ENCODE results near the gene AURKA.
A peak's percentile ranks its signal among the peaks of the same experiment; 100 is the strongest.

Gene AURKA

DNA sequence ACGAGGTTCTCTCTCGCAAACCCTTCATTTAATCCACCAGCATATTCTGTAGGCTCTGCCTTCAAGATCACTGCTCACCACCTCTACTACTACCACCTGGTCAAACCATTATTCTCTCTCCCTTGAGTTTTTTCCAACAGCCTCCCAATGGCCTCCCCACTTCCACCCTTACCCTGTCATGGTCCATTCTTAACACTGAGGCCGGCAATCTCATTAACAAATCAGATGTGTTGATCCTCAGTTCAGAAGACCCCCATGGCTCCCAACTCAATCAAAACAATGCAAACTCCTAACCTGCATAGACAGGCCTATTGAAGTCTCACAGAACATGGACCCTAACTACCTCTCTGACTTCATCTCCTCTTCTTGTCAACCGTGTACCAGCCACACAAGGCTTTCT, 2.2 kb downstream of the AURKA start:
- no peak for DNase-seq

DNA sequence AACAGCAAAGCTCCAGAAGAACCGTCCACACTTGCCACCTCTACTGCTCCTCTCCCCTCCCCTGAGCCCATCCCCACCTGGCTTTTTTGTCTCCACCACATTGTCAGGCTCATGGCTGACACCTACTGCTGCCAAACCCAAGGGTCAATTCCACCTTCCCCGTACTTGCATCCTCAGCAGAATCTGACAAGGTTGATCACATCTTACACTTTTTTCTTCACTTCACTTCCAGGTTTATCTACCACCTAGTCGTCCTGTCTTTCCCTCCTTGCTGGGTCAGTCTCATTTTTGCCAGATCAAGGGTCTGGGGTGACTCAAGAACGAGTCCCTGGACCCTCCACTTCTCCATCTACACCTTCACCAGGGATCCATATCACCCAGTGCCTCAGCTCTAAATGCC, 3.1 kb downstream of the AURKA start:
- DNase-seq, result no peak

DNA sequence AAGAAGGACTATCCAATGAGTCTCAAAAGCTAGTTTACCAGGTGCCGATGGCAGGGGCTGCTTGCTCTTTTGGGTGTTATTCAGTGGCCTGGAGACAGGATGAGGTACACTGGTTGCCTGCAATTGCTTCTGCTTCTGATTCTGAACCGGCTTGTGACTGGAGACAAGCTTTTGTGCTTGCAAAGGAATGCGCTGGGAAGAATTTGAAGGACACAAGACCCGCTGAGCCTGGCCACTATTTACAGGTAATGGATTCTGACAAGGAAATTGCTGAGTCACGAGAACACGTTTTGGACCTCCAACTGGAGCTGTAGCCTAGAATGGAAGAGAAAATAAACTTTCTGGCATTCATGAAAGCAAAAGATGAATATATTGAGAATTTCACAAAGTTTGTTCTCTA, 5.8 kb downstream of the AURKA start:
- no peak for DNase-seq

DNA sequence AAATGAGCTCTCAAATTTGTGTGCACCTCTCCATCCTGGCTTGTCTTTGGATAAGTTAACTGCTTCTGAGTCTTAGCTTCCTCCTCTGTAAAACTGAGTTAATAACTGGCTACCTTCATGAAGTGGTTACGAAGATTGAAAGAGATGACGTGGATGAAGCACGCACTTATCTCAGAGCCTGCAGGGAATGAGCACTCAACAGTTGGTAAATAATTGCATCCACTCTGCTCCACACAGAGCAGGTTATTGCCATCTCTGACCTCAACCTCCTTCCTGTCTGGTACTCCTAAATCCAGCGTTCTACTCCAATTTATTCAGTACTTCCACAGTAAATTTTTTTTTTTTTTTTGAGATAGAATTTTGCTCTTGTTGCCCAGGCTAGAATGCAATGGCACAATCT, 6.9 kb downstream of the AURKA start:
- DNase-seq, result no peak

DNA sequence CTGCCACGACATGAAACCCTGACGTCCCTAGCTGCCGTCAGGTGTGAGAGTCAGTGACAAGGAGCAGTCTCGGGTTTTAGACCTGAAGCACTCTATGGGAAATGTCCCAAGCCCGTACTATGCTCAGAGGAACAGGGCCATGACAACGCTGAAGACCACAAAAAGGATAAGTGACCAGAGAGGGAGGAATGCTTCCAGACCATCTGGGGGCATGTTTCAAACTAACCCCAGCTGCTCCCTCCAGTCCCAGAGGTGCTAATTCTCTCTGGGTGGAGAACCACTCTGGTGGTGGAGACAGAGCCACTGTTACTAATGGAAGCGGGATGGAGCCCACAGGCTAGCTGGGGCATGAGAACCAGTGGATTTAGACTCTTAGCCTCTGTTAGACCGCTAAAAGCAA, 8.7 kb downstream of the AURKA start:
- DNase-seq, result no peak

DNA sequence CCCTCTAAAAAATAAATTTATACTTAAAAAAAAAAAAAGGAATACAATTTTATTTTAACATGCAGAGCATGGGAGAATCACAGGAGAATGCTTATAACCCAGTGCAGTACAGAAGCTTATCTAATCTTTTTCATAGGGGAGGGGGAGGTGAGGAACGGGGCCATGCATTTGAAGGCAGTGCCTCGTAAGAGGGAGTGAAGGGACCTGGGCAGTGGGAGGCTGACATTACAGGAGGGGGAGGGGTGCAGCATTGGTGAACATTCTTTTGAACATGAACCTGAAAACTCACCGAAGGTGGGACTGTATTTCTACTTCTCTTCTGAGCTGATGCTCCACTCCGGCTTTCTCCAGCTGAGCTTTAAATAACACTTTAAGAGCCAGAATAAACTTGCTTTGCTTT, 9.3 kb downstream of the AURKA start:
- no peak for DNase-seq

DNA sequence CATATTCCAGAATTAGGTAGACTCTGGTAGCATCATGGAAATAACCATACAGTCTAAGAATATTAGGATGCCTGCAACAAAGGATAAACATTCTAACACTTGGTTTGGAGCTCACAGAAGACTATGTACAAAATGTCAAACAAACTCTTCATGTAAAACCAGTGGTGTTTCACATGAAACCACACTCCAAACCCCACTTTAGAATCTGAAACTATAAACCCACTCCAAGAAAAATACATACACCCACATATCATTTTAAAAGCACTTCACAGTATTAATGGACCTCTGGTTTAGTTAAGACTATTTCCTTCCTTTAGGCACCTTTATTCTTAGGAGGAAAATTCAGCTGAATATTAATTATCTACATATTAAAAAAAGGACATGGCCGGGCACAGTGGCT, 10.5 kb downstream of the AURKA start:
- DNase-seq, result no peak

DNA sequence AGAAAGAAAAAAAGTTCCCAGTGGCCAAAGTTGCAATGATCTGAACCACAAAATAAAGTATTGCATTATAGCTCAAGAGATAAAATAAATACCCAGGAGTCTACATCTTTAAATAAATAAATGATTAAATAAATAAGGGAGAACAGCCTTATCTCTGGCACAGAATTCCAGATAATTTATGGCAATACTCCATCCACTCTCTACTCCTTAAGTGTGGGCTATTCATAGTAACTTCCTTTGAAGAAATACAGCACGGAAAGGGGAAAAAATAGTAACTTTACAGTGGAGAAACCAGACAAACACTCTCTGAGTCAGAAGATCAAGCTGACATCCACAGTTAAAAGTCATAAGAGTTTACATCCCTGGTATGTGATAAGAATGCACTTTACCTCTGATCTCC, 11.6 kb downstream of the AURKA start:
- no peak for DNase-seq

DNA sequence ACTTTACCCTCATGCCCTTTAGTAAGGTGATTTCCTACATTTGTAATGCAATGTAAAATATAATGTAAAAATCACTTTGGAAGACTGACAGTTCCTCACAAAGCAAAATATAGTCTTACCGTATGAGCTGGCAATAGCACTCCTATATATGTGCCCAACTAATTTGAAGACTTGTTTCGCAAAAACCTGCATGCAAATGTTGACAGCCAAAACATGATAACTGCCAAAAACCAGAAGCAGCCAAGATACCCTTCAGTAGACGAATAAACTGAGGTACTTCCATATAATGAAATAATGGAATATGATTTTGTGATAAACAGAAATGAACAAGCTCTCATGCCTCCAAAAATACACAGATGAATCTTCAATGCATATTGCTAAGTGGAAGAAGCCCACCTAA, 13.6 kb downstream of the AURKA start:
- no peak for DNase-seq

DNA sequence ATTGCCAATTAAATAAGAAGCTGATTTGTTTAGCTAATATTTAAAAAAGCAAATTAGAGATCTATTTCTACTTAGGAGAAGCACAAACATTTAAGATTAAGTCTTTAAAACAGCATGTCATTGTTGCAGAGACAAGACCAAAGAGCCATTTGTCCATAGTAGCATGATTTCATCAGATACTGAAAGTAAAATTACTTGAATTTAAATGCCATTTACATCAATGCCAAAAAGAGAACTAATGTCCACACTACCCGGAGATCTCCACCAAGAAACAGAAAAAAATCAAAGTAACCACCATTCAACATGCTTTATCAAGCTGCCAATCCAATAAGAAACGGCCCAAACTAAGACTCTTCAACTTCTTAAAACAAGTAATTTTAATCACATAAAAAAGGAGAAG, 15.7 kb downstream of the AURKA start:
- no peak for DNase-seq

DNA sequence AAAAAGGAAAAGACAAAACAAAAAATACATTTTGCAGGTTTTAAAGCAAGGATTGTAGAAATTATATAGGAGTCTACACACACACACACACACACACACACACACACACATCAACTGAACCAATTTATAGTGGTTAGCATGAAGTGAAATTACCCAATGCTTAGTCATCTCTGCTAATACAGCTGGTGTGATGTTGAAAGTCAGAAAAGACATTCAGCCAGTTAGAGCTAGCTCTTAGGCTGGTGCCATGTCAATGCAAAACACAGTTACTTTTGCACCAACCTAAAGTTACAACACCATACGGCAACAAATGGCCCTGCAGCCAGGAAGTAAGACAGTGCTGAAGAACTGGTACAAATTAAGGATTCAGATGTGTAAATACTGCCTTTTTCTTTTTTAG, 18.1 kb downstream of the AURKA start:
- DNase-seq, result peak; percentile 97

DNA sequence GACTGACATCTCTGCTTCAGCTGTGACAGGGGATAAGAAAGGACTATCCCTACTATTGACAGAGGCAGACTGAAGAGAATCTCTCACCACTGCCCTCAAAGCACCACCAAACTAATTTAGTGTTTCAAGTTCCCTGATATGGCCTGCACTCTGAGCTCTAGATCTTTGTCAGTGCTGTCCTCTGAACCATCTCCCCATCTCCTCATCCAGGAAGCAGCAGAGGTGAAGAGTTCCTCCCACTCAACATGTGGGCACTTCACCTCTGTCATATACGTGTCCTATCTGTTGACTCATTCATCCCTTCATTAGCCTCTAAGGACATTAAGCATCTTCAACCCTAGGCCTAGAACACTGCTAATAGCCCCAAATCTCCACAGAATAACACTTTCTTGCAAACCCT, 19.2 kb downstream of the AURKA start:
- DNase-seq, result no peak

DNA sequence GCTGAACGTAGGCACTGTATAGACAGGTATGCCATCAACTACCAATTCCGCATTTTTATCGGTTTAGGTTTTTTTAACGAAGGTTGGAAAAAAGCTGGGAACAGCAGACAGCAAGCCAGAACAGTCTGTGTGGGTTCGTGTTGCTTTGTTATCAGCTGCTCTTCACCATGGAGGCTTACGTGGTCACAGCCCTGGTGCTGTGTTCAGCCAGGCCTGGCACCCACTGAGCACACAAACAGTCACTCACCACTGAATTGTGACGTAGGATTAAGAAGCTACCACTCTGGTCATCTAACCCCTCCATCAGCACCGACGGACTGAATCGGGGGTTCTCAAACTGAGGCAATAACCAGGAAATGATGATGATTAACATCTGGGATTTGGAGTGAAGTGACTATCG, 20.0 kb downstream of the AURKA start:
- DNase-seq, result no peak

DNA sequence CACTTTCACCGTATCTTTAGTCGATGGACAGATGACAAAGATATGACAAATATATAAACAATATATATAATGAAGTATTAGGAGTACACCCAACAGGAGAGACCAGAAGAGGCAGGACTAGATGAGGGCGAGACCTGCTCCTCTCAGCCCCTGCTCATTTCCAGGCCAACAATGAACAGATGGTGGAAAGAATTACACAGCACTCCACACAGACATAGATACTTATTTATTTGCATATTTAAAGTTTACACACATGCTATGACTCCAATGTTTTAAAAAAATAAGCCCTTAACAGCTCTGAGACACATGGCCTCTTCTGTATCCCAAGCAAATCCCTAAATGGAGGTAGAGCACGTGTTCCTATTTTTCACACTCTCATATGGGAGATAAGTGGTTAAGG, 22.8 kb downstream of the AURKA start:
- no peak for DNase-seq

DNA sequence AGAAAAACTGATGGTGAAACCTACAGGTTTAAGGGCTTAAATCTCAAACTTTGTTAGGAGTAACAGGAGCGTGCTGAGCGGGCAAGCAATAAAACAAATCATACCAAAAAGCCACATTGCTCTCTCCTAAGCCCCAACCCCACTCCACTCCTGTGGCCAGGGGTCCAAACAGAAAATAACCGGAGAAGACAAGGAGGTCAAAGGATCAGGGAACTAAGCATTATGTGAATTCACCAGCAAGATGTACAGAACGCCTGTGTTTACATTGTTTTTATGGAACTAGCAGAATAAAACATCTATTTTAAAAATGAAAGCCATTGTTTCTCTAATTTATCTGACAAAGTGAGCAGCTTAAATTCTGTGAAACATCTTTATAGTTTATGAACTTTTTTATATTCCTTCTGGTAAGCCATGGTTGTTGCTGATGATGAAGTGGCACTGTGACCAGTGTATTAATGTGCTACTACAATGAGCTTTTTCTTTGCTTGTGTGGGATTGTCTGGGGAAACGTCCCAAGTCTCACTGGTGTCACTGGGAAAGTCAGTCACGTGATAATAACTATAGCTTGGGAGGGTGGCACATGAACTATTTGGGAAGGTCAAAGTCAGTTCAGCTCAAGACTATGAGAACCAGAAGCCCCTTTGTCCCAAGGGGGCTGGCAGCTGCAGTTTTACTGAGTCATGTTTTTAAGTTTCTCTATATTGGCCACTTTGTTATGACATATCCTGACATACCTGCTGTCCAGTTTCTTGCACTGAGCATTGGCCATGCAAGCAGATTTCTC, 23.5 kb downstream of the AURKA start:
- no peak for DNase-seq

DNA sequence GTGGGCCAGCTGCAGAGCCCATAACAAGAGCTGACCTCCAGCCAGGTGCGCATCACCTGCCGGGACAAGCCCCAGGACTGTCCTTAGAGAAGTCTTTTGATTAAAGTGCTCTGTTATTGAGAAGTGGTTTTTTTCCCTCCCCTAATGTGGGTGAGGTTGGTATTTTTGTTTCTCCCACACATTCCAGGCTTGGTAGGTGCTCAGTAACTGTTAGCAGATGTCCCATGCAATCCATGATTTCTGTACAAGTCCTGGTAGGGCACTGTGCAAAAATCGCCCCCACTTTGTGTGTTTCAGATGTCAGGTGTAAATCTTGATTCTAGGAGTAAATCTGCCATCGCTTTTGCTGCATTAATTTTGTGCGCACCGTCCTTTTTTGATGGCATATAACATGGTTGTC, 28.5 kb downstream of the AURKA start:
- DNase-seq, result no peak

DNA sequence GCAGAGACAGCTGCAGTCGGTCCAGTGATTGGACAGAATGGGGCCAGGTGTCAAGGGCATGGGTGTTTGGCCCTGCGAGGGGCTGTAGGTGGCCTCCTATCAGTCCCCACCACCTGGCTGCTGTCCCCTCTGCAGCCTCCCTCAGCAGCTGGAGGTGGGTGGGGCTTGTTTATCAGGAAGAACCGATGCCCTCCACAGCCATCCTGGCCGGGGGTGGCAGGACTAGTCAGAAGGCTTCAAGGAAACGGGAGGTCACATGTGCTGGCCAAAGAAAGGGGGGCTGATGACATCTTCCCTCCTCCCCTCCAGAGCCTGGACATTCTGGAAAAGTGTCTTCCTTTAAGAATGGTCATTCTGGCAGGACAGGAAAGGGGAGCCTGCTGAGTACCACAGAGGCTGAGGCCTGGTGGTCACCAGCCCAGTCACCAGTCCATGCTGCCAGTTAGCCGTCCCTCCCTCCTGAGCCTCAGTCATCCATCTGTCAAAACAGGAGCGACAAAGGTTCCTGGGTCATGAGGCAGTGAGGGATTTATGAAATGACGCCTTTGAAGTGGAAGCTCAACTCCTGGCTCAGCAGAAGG, 29.1 kb downstream of the AURKA start:
- DNase-seq, result no peak

DNA sequence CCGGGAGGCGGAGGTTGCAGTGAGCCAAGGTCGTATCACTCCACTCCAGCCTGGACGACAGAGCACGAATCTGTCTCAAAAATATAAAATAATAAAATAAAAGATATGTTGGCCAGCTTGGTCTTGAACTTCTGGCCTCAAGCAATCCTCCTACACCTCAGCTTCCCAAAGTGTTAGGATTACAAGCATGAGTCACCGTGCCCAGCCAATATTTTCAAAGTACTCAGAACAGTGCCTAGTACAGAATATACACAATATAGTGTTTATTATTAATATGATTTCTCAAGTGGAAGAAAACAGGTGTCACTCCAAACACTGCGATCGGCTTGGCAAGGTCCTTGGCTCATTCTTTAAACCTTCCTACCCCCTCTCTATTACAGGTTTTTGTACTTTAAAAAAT, 30.1 kb downstream of the AURKA start:
- no peak for DNase-seq

DNA sequence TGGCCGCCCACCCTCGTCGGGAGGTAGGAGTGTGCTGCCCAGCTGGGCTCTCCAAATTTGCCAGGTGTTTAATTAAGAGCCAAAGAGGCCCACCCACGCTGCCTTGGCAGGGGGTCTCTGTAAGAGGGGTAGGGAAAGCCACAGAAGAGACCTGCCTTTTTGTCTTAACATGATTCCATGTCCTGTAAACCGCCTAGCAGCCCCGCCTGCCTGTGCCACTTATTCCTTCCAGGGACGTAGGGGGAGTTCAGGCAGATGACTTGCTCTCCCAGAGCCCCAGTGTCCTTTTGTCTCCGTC, 31.2 kb downstream of the AURKA start:
- no peak for DNase-seq

DNA sequence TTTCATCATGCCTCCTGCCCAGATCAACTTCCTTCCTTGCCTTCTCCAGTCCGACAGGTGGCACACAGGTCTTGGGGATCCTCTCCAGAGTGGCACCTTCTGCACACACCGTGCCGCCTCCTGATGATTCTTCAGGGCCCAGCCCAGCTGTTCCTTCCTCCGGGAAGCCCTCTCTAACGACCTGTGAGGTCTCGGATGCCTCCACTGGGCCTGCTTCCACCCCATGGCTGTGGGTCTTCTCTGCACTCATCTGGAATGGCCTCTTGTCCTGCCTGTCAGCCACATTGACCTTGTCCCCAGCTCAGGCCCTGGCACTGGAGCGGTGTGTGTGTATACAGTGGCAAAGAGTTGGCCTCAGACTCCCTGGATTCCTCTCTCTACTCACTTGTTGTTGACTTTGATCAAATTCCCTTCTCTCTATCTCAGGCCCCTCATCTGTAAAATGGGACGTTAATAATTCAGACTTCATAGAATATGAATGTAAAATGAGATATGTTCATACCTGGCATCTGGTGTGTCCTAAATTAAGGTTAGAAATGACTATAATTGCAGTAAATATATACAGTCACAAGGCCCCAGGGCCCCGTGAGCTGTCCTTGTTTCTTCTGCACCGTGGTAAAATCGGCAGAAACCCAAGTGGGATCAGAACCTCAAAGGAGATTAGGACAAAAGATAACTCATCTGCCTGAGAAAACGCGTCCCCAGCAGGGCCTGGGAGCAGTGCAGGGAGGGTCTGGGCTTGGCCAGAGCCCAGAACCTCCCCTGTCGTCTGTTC, 31.7 kb downstream of the AURKA start:
- DNase-seq, result no peak

DNA sequence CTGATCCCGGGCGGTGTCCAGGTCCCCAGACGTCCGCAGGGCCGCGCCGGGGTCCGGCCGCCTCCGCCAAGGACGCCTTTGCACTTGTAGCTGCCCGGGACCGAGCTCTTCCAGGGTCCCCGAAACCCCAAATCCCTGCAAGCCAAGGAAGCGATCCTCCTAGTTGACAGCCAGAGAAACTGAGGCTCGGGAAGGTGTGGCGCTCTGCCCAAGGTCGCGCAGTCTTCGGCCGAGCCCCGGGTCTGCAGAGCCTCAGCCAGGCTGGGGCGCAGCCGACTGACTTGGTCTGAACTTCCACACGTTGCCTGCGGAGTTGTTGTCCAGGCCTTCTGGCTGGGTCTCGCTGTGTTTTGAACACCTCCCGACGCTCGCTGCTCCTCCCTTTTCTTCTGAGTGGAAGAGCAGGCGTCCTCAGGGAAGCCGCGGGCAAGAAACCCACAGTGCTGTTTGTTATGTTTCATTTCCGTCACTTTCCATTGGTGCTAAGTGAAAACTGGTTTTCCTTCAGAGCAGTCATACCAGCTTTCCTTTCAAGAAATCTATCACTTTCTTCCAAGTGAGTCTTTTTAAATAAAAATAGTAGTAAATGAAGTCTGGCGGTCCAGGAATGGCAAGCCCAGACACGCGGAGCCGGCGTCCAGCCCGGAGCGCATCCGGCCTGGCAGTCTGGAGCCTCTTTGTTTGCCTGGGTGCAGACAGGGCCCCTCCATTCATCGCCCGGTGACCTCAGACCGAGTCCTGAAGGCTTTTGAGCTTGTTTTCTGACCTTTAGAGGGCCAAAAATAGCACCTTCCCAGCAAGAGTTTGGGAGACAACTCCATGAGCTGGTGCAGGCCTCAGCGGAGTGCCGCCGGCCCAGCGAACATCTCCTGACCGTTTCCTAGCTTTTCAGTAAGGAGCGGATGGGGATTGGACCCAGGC, 32.5 kb downstream of the AURKA start:
- DNase-seq, result peak; percentile 71

DNA sequence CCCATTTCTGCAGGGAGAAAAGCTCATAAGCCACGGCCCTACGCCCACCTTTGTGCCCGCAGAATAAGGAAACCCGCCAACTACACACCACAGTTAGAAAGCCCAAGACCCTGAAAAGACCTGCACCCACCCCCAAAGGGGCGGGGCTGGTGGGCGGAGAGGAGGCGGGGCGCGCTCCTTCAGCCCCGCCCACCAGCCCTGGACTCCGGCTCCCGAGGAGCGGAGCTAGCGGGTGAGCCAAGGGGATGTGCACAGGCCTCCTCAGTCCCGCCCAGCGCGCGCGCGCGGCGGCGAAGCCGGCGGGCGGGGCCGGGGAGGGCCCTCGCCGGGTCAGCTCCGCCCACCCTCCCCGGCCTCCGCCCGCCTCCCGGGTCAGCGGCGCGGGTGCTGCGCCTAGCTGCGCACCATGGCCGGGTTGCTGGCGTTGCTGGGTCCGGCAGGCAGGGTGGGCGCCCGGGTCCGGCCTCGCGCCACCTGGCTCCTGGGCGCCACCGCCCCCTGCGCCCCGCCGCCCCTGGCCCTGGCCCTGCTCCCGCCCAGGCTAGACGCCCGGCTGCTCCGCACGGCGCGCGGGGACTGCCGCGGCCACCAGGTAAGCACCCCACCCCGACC, 33.3 kb downstream of the AURKA start, which contains the start of gene FAM210B:
TSS of gene FAM210B (plus strand) at position 375 of the 612 bp plus-strand sequence. CDS start at position 407, 32 bp downstream.
- DNase-seq, result peak; percentile 92

DNA sequence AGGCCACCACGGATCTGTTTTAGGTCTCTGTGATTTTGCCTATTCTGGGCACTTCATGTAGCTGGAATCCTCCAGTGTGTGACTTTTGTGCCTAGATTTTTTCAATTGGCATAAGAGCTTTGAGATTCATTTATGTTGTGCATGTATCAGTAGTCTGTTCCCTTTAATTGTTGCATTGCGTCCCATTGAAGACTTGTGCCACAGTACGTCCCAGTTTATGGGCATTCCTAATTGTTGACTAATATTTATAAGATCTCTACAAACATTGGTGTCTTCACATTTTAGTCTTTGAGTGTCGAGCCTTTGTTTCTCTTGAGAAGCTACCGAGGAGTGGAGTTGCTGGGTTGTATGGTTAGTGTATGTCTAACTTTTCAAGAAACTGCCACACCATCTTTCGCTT, 33.9 kb downstream of the AURKA start:
- peak; percentile 60 for DNase-seq

Data from HCEC 1CT (cell line).